T47D (cell line): ENCODE results near the gene MBD3.

ENCODE experiments used
- DNase-seq, 2 experiments: peaks; one replicate each; pipeline versions ENCODE4 v3.0.0 to v3.0.0-alpha.2; 2011 to 2012; ENCODE audit warnings: low read depth in 1 of 2, low spot score in 1 of 2
- JUND ChIP-seq: IDR thresholded peaks from 2 replicates; pipeline ENCODE4 v1.6.1; 2012; ENCODE audit warnings: low read depth
- in situ Hi-C: cut with HindIII; loops from 2 replicates; pipeline ENCODE4 v1.10.0; 2016; ENCODE audit warnings: low sequenced_read_pairs, low pct_unique_long_range_greater_than_20kb

MBD3 gene

DNA sequence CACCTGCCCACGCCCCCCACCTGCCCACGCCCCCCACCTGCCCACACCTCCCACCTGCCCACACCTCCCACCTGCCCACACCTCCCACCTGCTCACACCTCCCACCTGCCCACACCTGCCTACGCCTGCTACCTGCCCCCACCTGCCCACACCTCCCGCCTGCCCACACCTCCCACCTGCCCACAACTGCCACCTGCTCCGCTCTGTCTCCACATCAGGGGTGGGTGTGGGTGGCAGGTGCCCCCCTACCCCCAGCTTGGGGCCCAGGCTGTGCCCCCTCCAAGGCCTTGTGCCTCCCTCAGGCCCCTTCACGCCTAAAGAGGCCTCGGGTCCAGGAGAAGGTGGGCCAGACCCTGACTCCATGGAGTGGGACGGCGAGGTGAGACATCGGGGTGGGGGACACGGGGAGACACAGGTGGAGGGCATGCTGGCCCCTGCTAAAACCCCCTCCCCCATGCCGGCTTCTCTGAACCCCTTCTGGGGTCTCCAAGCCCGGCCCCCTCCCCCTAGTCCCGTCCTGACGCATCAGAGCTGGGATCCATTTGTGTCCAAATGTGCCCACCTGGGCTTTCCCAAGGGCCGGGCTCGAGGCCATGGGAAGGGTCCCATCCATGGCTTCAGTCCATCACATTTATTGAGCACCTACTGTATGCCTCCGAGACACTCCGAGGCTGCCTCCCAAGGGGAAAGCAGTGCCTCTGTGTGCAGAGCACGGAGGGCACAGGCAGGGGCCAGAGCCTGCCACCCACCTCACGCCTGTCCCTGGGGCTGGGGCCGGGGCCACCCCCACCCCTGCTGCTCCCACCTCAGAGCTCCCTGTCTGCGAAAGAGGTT is 63.9 kb downstream of the MBD3 start:
- DNase-seq = no peak
- no peak for TF ChIP-seq JUND
- in situ Hi-C loops = no loop called here

DNA sequence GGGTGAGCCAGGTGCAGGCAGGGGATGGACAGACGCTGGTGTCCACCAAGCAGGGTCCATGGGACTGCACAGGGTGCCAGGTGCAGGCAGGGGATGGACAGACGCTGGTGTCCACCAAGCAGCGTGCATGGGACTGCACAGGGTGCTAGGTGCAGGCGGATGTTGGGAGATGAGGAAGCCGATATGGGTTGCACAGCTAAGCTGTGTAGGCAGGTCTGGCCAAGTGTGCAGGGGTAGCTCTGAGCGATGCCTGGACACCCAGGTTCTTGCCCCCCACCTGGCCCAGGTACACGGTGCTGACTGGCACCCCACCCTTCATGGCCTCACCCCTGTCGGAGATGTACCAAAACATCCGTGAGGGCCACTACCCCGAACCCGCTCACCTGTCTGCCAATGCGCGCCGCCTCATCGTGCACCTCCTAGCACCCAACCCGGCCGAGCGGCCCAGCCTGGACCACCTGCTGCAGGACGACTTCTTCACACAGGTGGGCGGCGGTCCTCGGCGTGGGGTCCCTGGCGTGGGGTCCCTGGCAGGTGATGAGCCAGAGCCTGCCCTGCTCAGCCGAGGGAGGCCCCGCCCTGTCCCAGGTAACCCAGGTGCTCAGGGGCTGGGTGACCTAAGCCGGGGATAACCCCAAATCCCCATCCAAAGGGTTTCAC is 64.9 kb downstream of the MBD3 start:
- in situ Hi-C loops = no loop called here
- DNase-seq = no peak
- TF ChIP-seq JUND = no peak

DNA sequence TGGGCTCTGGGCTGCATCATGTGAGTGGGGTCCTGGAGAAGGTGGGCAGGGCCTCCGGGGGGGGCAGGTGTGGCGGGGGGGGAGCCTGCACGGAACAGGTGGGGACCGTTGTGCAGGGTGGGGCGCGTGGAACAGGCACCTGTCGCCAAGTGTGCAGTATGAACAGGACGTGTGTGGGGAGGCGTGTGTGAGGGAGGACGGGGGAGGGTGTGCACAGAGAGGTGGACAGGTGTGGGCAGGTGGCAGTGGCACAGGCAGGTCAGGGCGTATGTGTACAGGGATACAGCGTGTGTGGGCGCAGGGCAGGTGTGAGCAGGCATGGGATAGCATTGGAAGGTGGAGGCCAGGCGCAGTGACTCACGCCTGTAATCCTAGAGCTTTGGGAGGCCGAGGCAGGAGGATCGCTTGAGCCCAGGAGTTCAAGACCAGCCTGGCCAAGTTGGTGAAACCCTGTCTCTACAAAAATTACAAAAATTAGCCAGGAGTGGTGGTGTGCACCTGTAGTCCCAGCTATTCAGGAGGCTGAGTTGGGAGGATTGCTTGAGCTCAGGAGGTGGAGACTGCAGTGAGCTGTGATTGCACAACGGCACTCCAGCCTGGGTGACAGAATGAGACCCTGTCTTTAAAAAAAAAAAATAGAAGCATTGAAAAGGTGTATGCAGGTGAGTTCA is 65.6 kb downstream of the MBD3 start:
- in situ Hi-C loops = no loop called here
- TF ChIP-seq JUND = no peak
- DNase-seq = no peak

DNA sequence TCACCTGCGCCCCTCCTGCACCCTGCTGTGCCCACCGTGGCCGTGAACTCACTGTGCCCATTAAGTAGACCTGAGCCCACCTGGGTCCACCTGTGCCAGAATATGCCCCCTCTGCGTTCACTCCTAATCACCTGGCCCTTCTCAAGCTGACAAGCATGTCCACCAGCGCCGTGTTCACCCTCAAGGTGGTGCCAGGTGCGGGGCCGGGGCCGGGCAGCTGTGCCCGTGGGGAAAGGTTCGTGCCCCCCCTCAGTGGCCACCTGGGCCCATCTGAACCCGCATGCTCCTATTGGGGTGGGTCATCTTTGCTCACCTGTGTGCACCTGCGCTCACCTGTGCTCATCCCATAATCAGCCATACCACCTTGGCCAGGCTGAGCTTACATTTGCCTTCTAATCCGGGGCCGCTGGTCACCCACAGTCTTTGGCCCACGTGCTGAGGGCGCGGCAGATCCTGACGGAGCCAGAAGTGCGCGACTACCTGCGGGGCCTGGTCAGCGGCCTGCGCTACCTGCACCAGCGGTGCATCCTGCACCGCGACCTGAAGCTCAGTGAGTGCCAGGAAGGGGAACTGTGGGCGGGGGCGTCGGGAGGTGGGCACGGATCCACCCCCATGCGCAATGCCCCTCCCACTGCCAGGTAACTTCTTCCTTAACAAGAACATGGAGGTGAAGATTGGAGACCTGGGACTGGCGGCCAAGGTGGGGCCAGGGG is 66.4 kb downstream of the MBD3 start:
- in situ Hi-C loops = no loop called here
- no peak for TF ChIP-seq JUND
- DNase-seq = no peak

DNA sequence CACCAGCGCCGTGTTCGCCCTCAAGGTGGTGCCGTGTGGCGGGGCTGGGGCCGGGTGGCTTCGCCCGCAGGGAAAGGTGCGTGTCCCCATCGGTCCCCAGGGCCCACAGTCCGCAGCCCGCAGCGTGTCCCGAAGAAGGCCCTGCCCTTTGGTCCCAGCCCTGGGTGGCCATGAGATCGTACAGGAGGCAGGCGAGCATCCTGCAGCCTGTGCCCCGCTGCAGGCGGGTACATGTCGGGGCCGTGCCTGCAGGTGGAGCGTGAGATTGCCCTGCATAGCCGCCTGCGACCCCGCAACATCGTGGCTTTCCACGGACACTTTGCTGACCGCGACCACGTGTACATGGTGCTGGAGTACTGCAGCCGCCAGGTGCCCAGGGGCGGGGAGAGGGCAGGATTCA is 67.3 kb downstream of the MBD3 start:
- no peak for DNase-seq
- no peak for TF ChIP-seq JUND
- in situ Hi-C loops = no loop called here

DNA sequence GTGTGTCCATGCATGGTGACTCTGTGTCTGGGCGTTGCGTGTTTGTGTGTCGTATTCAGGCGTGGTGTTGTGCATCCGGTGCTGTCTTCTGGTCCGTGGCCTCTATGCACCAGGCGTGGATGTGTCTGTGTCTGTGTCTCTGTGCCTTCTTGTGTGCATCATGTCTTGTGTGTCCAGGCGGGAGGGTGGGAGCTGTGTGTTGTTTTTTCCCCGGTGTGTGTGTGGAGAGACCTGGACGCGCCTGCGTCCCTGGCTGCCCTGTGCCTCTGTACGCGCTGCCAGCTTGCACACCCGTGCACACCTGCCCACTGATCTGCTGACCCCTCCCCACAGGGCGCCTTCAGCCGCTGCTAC is 67.7 kb downstream of the MBD3 start:
- DNase-seq = no peak
- in situ Hi-C loops = no loop called here
- no peak for TF ChIP-seq JUND

DNA sequence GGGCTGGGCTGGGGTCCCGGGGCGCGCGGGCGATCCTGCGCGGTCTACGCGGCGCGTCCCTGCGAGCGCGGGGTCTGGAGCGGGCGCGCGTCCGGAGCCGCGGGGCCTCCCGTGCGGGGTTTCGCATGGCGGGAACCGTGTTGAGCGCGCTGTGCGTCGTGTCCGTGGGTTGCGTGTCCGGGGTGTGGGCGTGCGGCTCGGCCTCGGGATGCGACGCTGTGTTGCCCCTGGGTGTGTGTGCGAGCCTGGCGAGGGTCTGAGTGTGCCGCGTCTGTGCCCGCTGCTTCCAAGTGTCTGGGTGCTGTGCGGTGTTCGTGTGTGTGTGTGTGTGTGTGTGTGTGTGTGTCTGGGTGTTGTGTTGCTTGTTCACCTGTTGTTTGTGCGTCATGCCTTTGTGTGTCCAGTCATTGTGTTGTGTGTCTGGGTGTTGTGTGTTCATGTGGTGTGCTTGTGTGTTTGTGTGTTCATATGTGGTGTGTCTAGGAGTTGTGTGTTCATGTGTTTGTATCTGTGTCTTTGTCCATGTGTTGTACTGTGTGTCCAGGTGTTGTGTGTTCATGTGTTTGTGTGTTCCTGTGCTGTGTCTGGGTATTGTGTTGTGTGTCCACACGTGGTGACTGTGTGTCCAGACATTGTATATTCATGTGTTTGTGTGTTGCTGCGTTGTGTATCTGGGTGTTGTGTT is 68.2 kb downstream of the MBD3 start:
- in situ Hi-C loops = no loop called here
- DNase-seq = no peak
- no peak for TF ChIP-seq JUND
